Mononuclear cell (primary cell): Measurements from ENCODE around the gene CCP110. TPM values are rescaled to one million over a fixed set of nuclear protein-coding genes. Genes with fewer than 3 reads are reported as not detected.

Experiments used
- H3K27me3 ChIP-seq: 2 replicates; pipeline ENCODE4 v1.6.0; 2011; ENCODE audit warnings: low read length, control low read depth; ENCODE audit not compliant: insufficient read depth
- H3K4me1 ChIP-seq: 2 replicates; pipeline ENCODE4 v1.5.1; 2011; ENCODE audit warnings: mild to moderate bottlenecking, low read length, control low read depth; ENCODE audit not compliant: insufficient read depth
- H3K4me3 ChIP-seq: 2 replicates; pipeline ENCODE4 v1.5.1; 2011; ENCODE audit warnings: mild to moderate bottlenecking, low read length, moderate library complexity
- H3K9me3 ChIP-seq: 2 replicates; pipeline ENCODE4 v1.5.1; 2011; ENCODE audit warnings: low read depth, mild to moderate bottlenecking, control low read depth, low read length
- total RNA-seq: library from RNA; depleted of rRNA; stranded (reverse); fragments of >200 nt; gene quantifications from one replicate; pipeline ENCODE4 v1.2.3, GENCODE V29; 2012

The CCP110 gene
- total RNA-seq, 1 donor: 12.9 TPM

DNA sequence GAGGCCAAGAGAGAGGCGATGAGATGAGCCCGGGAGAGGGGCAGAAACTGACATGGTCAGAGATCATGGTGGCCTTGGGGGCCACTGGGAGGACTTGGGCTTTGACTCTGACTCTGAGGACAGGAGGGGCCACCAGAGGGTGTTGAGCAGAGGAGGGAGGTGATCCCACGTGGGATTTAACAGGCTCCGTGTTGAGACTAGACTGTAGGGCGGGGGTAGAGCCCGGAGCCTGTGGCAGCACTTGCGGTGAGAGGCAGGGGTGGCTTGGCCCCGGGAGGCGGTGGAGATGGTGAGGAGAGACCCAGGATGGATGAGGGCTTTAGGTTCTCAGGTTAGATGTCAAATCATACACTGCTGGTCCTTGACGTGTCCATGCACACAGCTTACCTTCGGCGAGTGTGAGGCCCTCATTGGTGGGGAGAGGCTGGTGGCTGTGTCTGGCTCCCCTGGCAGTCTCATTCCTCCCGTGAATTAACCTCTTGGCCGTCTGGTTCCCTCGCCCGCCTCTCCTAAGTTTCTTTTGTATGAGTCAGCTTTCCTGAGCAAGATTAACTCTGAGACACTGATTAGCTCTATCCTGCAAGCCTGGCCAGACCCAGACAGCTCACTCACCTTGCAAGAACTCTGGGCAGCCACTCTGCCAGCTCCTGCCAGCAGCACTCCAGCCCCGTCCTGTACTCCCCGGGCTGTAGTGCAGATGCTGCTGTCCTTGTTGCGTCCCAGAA lies 71.5 kb downstream of the CCP110 start:
- H3K4me1 ChIP-seq: no peaks in the 10 kb centered on the region
- no peaks in the 10 kb centered on the region for H3K27me3 ChIP-seq
- H3K9me3 ChIP-seq: no peaks in the 10 kb centered on the region
- no peak overlapping the region for H3K4me3 ChIP-seq

DNA sequence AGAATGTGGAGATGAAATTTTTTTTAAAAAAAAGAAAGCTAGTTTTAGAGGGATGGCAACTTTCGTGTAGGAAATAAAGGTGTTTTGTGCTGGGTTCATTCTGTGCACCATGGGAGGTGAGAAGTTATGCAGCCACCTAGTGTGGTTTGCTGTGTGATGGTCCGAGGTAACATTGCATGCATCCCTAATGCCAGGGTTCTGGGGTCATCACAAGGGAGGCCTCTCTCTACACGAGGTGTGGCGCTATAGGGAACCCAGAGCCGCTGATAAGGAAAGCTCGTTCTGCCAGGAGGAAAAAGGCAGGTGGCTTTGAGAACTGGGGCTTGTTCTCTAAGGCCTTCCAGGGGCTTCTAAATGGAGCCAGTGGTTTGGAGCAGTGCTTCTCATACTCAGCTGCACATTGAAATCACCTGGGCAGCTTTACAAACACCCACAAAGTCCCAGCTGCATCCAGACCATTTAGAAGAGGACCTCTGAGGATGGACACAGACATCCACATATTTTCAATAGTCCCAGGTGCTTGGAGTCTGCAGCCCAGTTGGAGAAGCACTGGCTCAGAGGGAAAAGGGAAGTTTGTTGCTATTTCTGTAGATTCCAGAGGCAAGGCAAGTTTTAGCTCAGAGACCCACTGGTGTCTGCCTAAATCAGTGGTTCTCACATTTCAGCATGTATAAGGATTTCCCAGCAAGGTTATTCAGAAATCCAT lies 75.2 kb downstream of the CCP110 start:
- Histone ChIP-seq H3K9me3 (no peaks in the 10 kb centered on the region), H3K4me3 (no peak overlapping the region), H3K27me3 (no peaks in the 10 kb centered on the region), H3K4me1 (no peaks in the 10 kb centered on the region)

DNA sequence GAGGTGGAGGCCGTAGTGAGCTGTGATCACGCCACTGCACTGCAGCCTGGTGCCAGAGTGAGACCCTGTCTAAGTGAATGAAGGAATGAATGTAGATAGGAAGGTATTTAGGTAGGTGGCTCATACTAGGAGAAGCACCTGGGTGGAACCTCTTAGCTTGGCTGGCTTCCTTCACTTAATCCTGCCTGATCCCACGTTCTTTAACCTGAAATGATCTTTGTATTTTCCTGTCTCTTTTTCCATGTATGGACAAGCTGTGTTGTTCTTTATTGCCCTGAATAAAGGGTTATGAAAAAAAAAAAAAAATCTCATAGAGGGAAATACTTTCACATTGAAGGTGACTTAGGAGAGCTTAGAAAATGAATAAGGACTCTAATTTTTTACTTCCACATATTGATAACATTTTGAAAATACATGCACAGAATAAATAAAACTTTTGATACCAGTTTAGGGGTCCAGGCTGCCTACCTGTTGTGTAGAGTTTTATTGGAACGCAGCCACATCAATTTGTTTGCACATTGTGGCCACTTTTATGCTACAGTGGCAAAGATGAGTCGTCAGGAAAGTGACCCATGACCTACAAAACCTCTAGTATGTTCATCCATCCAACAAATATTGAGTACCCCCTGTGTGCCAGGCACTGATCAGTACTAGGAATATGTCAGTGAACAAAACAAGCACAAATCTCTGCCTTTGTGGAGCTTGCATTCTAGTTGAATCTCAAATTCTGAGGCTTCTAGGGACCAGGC lies 76.4 kb downstream of the CCP110 start:
- Histone ChIP-seq H3K4me3 (no peak overlapping the region), H3K27me3 (no peaks in the 10 kb centered on the region), H3K4me1 (no peaks in the 10 kb centered on the region), H3K9me3 (no peaks in the 10 kb centered on the region)

DNA sequence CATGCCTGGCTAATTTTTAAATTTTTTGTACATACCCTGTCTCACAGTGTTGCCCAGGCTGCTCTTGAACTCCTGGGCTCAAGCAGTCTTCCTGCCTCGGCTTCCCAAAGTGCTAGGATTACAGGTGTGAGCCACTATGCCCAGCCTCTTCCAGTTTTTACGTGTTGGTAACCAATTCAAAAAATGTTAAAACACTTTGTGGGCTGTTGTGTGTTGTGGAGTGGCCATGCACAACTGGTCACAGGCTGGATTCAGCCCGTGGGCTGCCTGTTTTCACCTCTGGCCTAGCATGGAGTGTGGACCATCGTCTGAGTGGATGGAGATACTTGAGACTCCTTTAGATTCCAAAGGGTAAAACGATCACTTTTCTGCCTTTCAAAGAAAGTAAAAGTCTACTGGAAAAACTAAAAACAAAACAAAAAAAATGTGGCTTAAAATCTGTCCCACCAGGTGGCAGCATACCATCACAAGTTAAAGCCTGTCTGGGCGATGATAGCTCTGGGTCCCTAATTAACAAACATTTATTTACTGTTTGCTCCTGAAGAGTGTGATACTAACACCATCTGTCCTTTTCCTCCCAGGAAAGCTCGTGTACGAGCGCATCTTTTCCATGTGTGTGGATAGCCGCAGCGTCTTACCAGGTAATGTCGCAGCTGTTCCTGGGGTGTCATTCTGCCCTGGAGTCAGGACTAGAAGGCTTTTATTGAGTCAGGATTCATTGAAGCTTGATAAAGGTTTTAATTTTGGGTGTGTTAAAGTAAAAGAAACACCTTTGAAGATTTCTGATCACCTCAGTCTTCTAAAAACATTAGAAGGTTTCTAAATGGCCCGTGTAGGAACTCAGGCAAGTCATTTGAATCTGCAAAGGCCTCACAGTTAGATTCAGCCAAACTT lies 77.6 kb downstream of the CCP110 start:
- no peaks in the 10 kb centered on the region for H3K4me1 ChIP-seq

More for the DNA sequence above, 77.6 kb downstream of the CCP110 start:
- Histone ChIP-seq H3K4me3 (no peak overlapping the region), H3K9me3 (no peaks in the 10 kb centered on the region), H3K27me3 (no peaks in the 10 kb centered on the region)

Other genes with a start within 250 kb of the CCP110 start
- not detected for gene CLEC19A, start 238.2 kb upstream of the CCP110 start, total RNA-seq
- gene TMC5, start 106.1 kb upstream of the CCP110 start, total RNA-seq: 0.10 TPM
- 53.1 TPM for gene GDE1, start 1.8 kb upstream of the CCP110 start, total RNA-seq
- 29.4 TPM for gene VPS35L, start 31.8 kb downstream of the CCP110 start, total RNA-seq
- 3.3 TPM for gene KNOP1, start 194.3 kb downstream of the CCP110 start, total RNA-seq
- gene IQCK, start 194.3 kb downstream of the CCP110 start, total RNA-seq: 1.9 TPM